Measurements from ENCODE around the gene ZFP69. TPM values are rescaled to one million over a fixed set of nuclear protein-coding genes. Genes with fewer than 3 reads are reported as not detected.

The ZFP69 gene
- total and polyA plus RNA-seq, 10 of the 15 experiments (the other 5 are each of a cell fraction or from before 2014, with no cell fraction given) = 1.9 to 6.4 (median 3.7) TPM

DNA sequence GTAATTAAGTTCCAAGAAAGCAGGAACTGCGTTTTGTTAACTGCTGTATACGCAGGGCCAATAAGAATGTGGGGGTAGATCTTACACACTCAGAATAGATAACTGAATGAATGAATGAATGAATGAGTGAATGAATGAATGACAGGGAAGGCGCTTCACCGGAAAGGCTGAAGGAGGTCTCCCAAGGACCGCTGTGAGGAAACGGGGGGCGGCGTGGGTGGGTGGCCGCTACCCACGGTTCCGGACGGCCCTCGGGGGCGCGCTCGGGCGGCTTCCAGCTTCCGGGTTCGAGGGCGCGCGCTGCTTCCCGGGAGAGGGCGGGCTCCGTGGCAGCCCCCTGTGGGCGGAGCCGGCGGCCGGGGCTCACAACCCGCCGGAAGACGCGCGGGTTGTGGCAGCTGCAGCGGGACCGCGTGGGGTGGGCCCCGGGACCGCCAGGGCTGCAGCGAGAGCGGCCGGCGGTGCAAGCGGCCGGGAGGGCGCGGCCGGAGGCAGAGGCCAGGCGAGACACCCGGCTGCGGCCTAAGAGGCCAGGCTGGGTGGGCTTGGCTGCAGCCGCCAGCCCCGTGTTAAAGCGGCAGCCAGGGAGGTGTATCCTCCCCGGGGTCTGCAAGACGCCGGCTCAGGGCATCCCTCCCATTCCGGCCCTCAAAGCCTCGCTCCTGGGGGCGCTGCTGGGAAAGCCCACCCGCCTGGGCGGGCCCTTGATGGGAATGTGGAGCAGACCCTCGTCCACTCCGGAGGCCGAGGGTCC is at the start of gene ZFP69 (continued):
- TF ChIP-seq, protein P1, sequence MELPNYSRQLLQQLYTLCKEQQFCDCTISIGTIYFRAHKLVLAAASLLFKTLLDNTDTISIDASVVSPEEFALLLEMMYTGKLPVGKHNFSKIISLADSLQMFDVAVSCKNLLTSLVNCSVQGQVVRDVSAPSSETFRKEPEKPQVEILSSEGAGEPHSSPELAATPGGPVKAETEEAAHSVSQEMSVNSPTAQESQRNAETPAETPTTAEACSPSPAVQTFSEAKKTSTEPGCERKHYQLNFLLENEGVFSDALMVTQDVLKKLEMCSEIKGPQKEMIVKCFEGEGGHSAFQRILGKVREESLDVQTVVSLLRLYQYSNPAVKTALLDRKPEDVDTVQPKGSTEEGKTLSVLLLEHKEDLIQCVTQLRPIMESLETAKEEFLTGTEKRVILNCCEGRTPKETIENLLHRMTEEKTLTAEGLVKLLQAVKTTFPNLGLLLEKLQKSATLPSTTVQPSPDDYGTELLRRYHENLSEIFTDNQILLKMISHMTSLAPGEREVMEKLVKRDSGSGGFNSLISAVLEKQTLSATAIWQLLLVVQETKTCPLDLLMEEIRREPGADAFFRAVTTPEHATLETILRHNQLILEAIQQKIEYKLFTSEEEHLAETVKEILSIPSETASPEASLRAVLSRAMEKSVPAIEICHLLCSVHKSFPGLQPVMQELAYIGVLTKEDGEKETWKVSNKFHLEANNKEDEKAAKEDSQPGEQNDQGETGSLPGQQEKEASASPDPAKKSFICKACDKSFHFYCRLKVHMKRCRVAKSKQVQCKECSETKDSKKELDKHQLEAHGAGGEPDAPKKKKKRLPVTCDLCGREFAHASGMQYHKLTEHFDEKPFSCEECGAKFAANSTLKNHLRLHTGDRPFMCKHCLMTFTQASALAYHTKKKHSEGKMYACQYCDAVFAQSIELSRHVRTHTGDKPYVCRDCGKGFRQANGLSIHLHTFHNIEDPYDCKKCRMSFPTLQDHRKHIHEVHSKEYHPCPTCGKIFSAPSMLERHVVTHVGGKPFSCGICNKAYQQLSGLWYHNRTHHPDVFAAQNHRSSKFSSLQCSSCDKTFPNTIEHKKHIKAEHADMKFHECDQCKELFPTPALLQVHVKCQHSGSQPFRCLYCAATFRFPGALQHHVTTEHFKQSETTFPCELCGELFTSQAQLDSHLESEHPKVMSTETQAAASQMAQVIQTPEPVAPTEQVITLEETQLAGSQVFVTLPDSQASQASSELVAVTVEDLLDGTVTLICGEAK (IDR thresholded peaks at IDR 0.05; ENCODE audit: borderline replicate concordance) = no peak
- no peak for TF ChIP-seq KAT2A (conservative IDR thresholded peaks at IDR 0.05; ENCODE audit: control insufficient read depth, low read depth, low read length)
- TF ChIP-seq, protein P2, sequence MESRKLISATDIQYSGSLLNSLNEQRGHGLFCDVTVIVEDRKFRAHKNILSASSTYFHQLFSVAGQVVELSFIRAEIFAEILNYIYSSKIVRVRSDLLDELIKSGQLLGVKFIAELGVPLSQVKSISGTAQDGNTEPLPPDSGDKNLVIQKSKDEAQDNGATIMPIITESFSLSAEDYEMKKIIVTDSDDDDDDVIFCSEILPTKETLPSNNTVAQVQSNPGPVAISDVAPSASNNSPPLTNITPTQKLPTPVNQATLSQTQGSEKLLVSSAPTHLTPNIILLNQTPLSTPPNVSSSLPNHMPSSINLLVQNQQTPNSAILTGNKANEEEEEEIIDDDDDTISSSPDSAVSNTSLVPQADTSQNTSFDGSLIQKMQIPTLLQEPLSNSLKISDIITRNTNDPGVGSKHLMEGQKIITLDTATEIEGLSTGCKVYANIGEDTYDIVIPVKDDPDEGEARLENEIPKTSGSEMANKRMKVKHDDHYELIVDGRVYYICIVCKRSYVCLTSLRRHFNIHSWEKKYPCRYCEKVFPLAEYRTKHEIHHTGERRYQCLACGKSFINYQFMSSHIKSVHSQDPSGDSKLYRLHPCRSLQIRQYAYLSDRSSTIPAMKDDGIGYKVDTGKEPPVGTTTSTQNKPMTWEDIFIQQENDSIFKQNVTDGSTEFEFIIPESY (IDR thresholded peaks at IDR 0.05) = no peak

DNA sequence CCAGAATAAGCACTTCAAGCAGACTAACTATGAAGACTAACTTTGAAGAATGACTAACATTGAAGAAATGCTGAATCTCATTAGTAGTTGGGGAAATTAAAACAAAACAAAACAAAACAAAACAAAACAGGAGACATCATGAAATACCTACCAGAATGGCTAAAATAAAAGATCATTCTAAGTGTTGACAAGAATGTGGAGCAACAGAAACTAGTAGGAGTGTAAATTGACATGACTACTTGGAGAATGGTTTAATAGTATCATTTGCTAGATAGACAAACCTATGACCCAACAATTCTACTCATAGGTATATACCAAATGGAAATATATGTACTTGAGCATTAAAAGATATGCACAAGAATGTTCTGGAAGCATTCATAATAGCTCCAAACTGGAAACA is 45.7 kb upstream of the ZFP69 start:
- ChIA-PET POLR2A (interaction anchor here (0.5 kb wide), 1 partner anchor 207 kb away, joined by 3 read pairs; no protein-coding TSS in a partner anchor), SMC1A (ENCODE audit: uncharacterized antibody, unreplicated experiment) (interaction anchor here (1.0 kb wide), 1 partner anchor 45 kb away, joined by 4 read pairs; no protein-coding TSS in a partner anchor), RAD21 (ENCODE audit: unreplicated experiment) (interaction anchor here (0.7 kb wide), 1 partner anchor 279 kb away, joined by 3 read pairs; no protein-coding TSS in a partner anchor), CTCF (interaction anchor here (1.0 kb wide), 1 partner anchor 279 kb away, joined by 3 read pairs; no protein-coding TSS in a partner anchor)
- Histone ChIP-seq H3K4me2 (ENCODE audit: control insufficient read depth, insufficient read depth) (no peak overlapping the region), H3K9me3 (replicated peaks; ENCODE audit: control insufficient read depth, insufficient read depth, low read length) (no peaks in the 10 kb centered on the region; the same call in 2 of the 3 replicates), H3K36me3 (ENCODE audit: control insufficient read depth in 2 of 2, insufficient read depth in 2 of 2, low read length in 1 of 2) (no peaks in the 10 kb centered on the region), H3K79me2 (ENCODE audit: control insufficient read depth, insufficient read depth, low read length) (no peaks in the 10 kb centered on the region), H3K9ac (ENCODE audit: control insufficient read depth, insufficient read depth, low read length) (no peak overlapping the region), H4K20me1 (ENCODE audit: control insufficient read depth, insufficient read depth) (no peaks in the 10 kb centered on the region), H2AFZ (ENCODE audit: control insufficient read depth, low read depth, low read length) (no peak overlapping the region), H3K4me3 (no peak overlapping the region), H3K27ac (ENCODE audit: control insufficient read depth, insufficient read depth) (no peak overlapping the region), H3K4me1 (ENCODE audit: control insufficient read depth, insufficient read depth, low read length) (no peaks in the 10 kb centered on the region), H3K27me3 (replicated peaks in 1 of 2; ENCODE audit: control insufficient read depth in 2 of 2, insufficient read depth in 2 of 2, low read length in 1 of 2) (no peaks in the 10 kb centered on the region)
- ATAC-seq = no peak
- BruUV-seq (replicated peaks) = no TSS peak
- FAIRE-seq = no peak
- intact Hi-C loops (cut with micrococcal nuclease; ENCODE audit: unreplicated experiment) (no loop called here), in situ Hi-C loops (cut with MboI) (no loop called here)
- no peak for DNase-seq (ENCODE audit: low read depth, low spot score)
- TF ChIP-seq RFX5 (IDR thresholded peaks at IDR 0.05; ENCODE audit: low read depth, low read length) (no peak), MXI1 (IDR thresholded peaks at IDR 0.05; ENCODE audit: low read depth, low read length) (no peak), GATAD2B (conservative IDR thresholded peaks at IDR 0.05; ENCODE audit: low read depth) (no peak), FOXK2 (IDR thresholded peaks at IDR 0.05) (no peak), NR2C1 (IDR thresholded peaks at IDR 0.05) (no peak), EGR1 (IDR thresholded peaks at IDR 0.05; ENCODE audit: borderline replicate concordance in 1 of 2, low read depth in 2 of 2, low read length in 2 of 2) (no peak), MTA2 (IDR thresholded peaks at IDR 0.05; ENCODE audit: low read depth) (no peak), NFIC (IDR thresholded peaks at IDR 0.05; ENCODE audit: low read depth, low read length) (no peak)
- TF ChIP-seq, protein P3, sequence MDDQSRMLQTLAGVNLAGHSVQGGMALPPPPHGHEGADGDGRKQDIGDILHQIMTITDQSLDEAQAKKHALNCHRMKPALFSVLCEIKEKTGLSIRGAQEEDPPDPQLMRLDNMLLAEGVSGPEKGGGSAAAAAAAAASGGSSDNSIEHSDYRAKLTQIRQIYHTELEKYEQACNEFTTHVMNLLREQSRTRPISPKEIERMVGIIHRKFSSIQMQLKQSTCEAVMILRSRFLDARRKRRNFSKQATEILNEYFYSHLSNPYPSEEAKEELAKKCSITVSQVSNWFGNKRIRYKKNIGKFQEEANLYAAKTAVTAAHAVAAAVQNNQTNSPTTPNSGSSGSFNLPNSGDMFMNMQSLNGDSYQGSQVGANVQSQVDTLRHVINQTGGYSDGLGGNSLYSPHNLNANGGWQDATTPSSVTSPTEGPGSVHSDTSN (IDR thresholded peaks at IDR 0.05; ENCODE audit: insufficient replicate concordance, low read depth, low read length) = no peak
- TF ChIP-seq, protein P2 (IDR thresholded peaks at IDR 0.05) = no peak

Measured in GM12878 (cell line).